ENCODE data around the gene MGMT. TPM values are rescaled to one million over a fixed set of nuclear protein-coding genes. Genes with fewer than 3 reads are reported as not detected.

Gene MGMT
- total RNA-seq, 1 donor from 2014 or later = 13.6 TPM

DNA sequence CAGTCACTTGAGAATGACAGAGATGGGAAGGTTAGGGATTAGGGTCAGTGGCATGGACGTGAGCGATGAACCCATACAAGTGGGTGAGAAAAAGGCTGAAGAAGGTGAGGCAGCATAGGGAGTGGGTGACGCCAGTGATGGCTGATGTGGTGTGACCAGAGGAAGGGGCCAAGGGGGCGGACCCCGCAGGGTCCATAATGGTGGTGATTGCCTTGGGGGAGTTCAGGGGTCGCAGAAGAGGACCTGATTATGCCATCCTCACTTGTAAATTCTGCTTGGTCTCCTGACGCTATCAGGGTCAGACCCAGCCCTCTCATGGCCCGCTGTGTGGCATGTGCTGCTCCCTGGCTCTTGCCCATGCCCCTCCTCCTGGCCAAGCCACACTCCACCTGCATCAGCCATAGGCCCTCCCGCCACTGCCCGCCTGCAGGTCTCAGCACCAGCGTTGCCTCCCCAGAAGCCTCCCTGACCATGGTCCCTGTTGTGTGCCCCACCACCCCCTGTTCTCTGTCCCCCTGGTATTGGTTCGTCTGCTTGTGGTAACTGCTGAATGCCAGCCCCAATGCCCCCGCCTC lies 261.3 kb downstream of the MGMT start:
- Mint-ChIP-seq H3K4me3 (ENCODE audit: low read depth) (no peak overlapping the region), H3K27me3 (peaks cover 2% of the 10 kb centered on the region), H3K36me3 (ENCODE audit: insufficient read depth) (peaks cover 2% of the 10 kb centered on the region), H3K27ac (no peak overlapping the region), H3K4me1 (ENCODE audit: low read depth) (no peaks in the 10 kb centered on the region), H3K9me3 (ENCODE audit: low read depth) (peaks cover 5% of the 10 kb centered on the region)
- TF ChIP-seq, protein P1, sequence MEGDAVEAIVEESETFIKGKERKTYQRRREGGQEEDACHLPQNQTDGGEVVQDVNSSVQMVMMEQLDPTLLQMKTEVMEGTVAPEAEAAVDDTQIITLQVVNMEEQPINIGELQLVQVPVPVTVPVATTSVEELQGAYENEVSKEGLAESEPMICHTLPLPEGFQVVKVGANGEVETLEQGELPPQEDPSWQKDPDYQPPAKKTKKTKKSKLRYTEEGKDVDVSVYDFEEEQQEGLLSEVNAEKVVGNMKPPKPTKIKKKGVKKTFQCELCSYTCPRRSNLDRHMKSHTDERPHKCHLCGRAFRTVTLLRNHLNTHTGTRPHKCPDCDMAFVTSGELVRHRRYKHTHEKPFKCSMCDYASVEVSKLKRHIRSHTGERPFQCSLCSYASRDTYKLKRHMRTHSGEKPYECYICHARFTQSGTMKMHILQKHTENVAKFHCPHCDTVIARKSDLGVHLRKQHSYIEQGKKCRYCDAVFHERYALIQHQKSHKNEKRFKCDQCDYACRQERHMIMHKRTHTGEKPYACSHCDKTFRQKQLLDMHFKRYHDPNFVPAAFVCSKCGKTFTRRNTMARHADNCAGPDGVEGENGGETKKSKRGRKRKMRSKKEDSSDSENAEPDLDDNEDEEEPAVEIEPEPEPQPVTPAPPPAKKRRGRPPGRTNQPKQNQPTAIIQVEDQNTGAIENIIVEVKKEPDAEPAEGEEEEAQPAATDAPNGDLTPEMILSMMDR (IDR thresholded peaks at IDR 0.05; ENCODE audit: unreplicated experiment) = no peak
- no peak for DNase-seq (ENCODE audit: low spot score, unreplicated experiment)

DNA sequence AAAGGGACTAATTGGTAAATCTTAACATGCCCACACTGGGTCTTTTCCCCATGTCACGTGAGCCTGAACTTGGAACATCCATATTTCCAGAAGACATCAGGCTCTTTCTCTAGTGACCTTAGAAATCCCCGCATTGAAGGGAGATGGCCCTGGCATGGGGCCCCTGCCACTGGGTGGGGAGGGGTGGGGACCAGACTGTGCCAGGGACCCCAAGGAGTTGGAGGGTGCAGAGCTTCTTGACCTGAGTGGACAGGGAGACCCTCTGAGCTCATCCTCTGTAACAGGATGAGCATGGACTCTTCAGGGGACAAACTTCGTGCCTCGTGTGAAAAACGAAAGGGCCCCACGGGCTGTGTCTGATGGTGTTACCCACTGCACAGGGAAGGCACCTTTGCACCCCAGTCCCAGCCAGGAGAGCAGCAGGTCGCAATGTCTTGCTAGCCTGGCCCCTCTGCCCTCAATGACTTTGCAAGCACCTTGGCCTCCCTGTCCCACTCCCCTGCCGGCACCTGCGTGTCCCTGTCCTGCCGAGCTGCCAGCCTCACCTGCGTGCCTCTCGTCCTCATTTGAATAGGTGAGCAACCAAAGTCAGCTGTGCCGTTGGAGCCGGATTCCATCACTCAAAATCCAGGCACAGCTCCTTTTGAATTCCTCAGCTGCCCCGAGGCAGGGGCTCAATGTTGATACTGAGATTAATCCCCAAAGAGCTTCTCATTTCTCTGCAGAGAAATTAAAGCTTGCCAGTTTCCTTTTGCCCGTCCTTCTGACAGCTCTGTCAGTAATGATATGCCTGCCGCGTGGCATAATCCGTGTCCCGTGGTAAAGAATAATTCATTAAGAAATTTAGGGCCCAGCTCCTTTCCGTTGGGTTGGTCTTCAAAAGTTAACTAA lies 262.1 kb downstream of the MGMT start:
- Mint-ChIP-seq H3K9me3 (ENCODE audit: low read depth) (peaks cover 4% of the 10 kb centered on the region), H3K4me1 (ENCODE audit: low read depth) (no peaks in the 10 kb centered on the region), H3K27me3 (peaks cover 2% of the 10 kb centered on the region), H3K36me3 (ENCODE audit: insufficient read depth) (peaks cover 2% of the 10 kb centered on the region), H3K4me3 (ENCODE audit: low read depth) (no peak overlapping the region), H3K27ac (no peak overlapping the region)
- no peak for DNase-seq (ENCODE audit: low spot score, unreplicated experiment)
- TF ChIP-seq, protein P1 (IDR thresholded peaks at IDR 0.05; ENCODE audit: unreplicated experiment) = no peak

DNA sequence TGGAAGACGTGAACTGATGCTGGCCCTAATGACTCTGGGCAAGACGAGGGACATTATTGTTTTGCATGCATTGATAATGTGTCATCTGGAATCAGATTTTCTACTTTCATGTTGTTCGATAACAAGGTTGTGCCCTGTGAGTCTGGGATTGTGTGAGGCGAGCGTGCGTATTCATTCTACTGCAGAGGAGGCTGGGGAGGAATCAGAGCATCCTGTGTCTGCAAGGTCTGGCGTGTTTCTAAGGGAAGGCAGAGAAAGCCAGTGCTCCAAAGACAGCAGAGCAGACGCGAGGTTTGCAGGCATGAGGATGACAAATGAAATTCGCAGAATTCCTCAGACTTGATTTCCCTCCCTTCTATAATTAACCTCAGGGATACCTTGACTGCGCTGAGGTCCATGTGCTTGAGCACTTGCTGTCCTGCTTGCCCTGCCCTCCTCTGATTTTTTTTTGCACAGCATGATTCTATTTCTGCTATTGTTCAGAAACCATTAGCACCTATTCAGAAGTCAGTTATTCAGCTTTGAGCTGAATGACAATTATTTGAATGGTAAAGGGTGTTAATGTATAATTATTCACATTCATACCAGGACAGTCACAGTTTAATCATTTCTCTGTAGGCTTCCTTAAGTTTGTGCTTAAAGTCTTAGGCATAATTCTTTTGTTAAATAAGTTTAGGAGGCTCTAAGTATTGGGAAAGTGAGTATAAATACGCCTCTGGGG lies 263.4 kb downstream of the MGMT start:
- no peak overlapping the region for H3K4me3 Mint-ChIP-seq (ENCODE audit: low read depth)
- DNase-seq (ENCODE audit: low spot score, unreplicated experiment) = no peak
- H3K4me1 Mint-ChIP-seq (ENCODE audit: low read depth) = no peaks in the 10 kb centered on the region
- H3K27ac Mint-ChIP-seq = no peak overlapping the region
- H3K27me3 Mint-ChIP-seq = peaks cover 2% of the 10 kb centered on the region
- peaks cover 4% of the 10 kb centered on the region for H3K9me3 Mint-ChIP-seq (ENCODE audit: low read depth)
- TF ChIP-seq, protein P1 (IDR thresholded peaks at IDR 0.05; ENCODE audit: unreplicated experiment) = no peak
- H3K36me3 Mint-ChIP-seq (ENCODE audit: insufficient read depth) = peaks cover 2% of the 10 kb centered on the region

DNA sequence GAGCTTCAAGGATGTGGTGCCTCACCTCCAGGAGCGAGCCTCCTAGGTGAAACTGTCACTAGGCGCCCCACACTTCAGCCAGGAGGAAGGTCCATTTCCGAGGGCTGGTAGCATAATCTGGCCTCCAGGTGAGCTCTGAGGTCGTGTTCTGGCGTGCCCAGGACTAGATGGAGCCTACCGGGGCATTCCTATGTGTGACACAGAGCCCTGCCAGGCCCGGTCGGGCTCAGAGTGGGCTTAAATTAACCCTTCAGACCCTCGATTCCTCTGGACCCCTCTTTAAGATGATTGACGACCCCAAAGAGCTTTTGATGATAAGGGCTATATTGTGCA lies 263.9 kb downstream of the MGMT start:
- Mint-ChIP-seq H3K27ac (no peak overlapping the region), H3K9me3 (ENCODE audit: low read depth) (peaks cover 4% of the 10 kb centered on the region), H3K4me1 (ENCODE audit: low read depth) (no peaks in the 10 kb centered on the region), H3K36me3 (ENCODE audit: insufficient read depth) (peaks cover 2% of the 10 kb centered on the region), H3K27me3 (peaks cover 2% of the 10 kb centered on the region), H3K4me3 (ENCODE audit: low read depth) (no peak overlapping the region)
- TF ChIP-seq, protein P1 (IDR thresholded peaks at IDR 0.05; ENCODE audit: unreplicated experiment) = no peak
- no peak for DNase-seq (ENCODE audit: low spot score, unreplicated experiment)

DNA sequence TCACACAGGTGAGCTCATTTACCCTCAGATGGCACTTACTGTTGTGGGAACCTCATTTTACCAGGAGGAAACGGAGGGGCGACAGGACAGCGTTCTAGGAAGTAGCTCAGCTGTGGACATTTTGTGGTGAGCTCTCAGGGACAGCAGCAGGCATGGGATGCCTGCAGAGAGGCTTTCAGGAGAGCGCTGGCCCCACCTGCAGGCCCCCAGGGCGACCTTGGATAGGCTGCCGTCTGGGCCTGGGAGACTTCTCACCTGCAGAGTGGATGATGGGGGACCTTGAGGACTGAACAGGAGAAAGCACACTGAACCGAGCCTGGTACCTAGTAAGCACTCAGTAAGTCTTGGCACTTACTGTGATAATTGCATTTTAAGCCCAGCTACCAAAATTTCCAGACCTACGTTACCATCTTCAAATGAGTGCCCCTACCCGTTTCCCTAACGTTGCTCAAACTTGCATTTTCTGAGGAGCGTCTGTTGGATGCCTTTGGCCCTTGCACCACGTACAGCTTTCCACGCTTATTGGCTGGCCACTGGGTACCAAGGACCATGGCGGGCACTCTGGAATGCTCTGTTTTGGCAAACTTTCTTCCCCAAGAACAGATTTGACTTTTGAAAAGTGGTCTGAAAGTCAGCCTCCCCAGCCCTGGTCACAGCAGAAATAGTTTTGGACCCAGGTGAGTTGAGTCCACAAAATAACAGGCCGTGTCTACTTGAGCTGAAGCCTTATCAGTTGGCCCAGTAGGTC lies 273.7 kb downstream of the MGMT start:
- Mint-ChIP-seq H3K36me3 (ENCODE audit: insufficient read depth) (peaks cover 1% of the 10 kb centered on the region), H3K4me3 (ENCODE audit: low read depth) (no peak overlapping the region), H3K4me1 (ENCODE audit: low read depth) (no peaks in the 10 kb centered on the region), H3K27ac (no peak overlapping the region), H3K9me3 (ENCODE audit: low read depth) (no peaks in the 10 kb centered on the region), H3K27me3 (no peaks in the 10 kb centered on the region)
- no peak for DNase-seq (ENCODE audit: low spot score, unreplicated experiment)
- TF ChIP-seq, protein P1 (IDR thresholded peaks at IDR 0.05; ENCODE audit: unreplicated experiment) = peak; percentile 11

Measured in progenitor cell of endocrine pancreas (in vitro differentiated cells).